H1 (cell line): ENCODE measurements around the gene ARHGEF6. TPM values are rescaled to one million over a fixed set of nuclear protein-coding genes. Genes with fewer than 3 reads are reported as not detected.

ENCODE experiments used
- CTCF ChIA-PET: fragments of 300-600 bp; sonication (Branson Sonifier 250); formaldehyde crosslinking; loops from one replicate; lab custom pipeline; 2021; ENCODE audit not compliant: partially characterized antibody; lab: Charles Lee
- POLR2A ChIA-PET: fragments of 300-600 bp; sonication (Branson Sonifier 250); formaldehyde crosslinking; loops from one replicate; lab custom pipeline; 2021; ENCODE audit warnings: inconsistent platforms; ENCODE audit not compliant: partially characterized antibody; lab: Charles Lee
- DNase-seq, 2 experiments: peaks; one replicate each; pipeline versions ENCODE4 v3.0.0 to v3.0.0-alpha.2; 2010 to 2022; ENCODE audit warnings: low spot score in 2 of 2, low read depth in 1 of 2, mixed read lengths in 1 of 2
- FAIRE-seq: peaks from 2 replicates; lab custom pipeline; 2011; peaks lifted over from hg19 to GRCh38; lab: Jason Lieb, UNC
- H2AFZ ChIP-seq: 2 replicates; pipeline ENCODE4 v1.8.1; 2012; ENCODE audit warnings: low read length, inconsistent platforms
- H2AK5ac ChIP-seq: 2 replicates; pipeline ENCODE4 v1.6.1; 2013; ENCODE audit warnings: low read depth, low read length
- H2BK120ac ChIP-seq: replicated peaks from 2 replicates; pipeline ENCODE3; 2013; ENCODE audit warnings: low read depth, low read length, inconsistent platforms
- H2BK12ac ChIP-seq: 2 replicates; pipeline ENCODE4 v1.6.1; 2013; ENCODE audit warnings: low read depth, low read length
- H2BK15ac ChIP-seq: 2 replicates; pipeline ENCODE4 v1.6.1; 2013; ENCODE audit warnings: low read length
- H2BK20ac ChIP-seq: 2 replicates; pipeline ENCODE4 v1.6.1; 2013; ENCODE audit warnings: low read length
- H2BK5ac ChIP-seq: 2 replicates; pipeline ENCODE4 v1.6.1; 2013; ENCODE audit warnings: low read depth, low read length
- H3K14ac ChIP-seq: 2 replicates; pipeline ENCODE4 v1.6.1; 2013; ENCODE audit warnings: inconsistent platforms; ENCODE audit not compliant: insufficient read length
- H3K18ac ChIP-seq: 2 replicates; pipeline ENCODE4 v1.6.1; 2013; ENCODE audit warnings: low read length; ENCODE audit errors: extremely low read depth
- H3K23ac ChIP-seq: 2 replicates; pipeline ENCODE4 v1.6.1; 2013; ENCODE audit warnings: inconsistent platforms; ENCODE audit not compliant: insufficient read length
- H3K23me2 ChIP-seq: 2 replicates; pipeline ENCODE4 v1.6.1; 2013; ENCODE audit warnings: low read depth, low read length
- H3K27ac ChIP-seq: 2 replicates; pipeline ENCODE4 v1.6.1; 2011; ENCODE audit warnings: low read depth, low read length, inconsistent platforms
- H3K27me3 ChIP-seq, 4 experiments: replicated peaks in 1 of 4; 1 replicate in 1 of 4; 2 replicates in 3 of 4; pipeline versions ENCODE4 v1.6.1 to v1.8.1; 2011 to 2013; ENCODE audit warnings: low read length in 3 of 4, mild to moderate bottlenecking in 3 of 4, inconsistent platforms in 2 of 4, mixed read lengths in 2 of 4, moderate library complexity in 1 of 4; ENCODE audit not compliant: control insufficient read depth in 3 of 4, insufficient read depth in 3 of 4; ENCODE audit errors: extremely low read depth in 1 of 4
- H3K36me3 ChIP-seq, 4 experiments: 2 replicates each; pipeline versions ENCODE4 v1.6.1 to v1.8.1; 2011 to 2013; ENCODE audit warnings: mild to moderate bottlenecking in 4 of 4, low read length in 3 of 4, moderate library complexity in 2 of 4, control low read depth in 1 of 4, inconsistent platforms in 1 of 4; ENCODE audit not compliant: insufficient read depth in 4 of 4, control insufficient read depth in 2 of 4
- H3K4ac ChIP-seq: replicated peaks from 2 replicates; pipeline ENCODE3; 2013; ENCODE audit warnings: low read length, low read depth, mixed read lengths, inconsistent platforms; ENCODE audit not compliant: insufficient read length
- H3K4me1 ChIP-seq, 4 experiments: replicated peaks in 1 of 4; 1 replicate in 1 of 4; 2 replicates in 3 of 4; pipeline versions ENCODE4 v1.6.1 to v1.8.1; 2011 to 2013; ENCODE audit warnings: low read length in 3 of 4, inconsistent platforms in 2 of 4, mixed read lengths in 1 of 4; ENCODE audit not compliant: insufficient read depth in 4 of 4, control insufficient read depth in 3 of 4
- H3K4me2 ChIP-seq, 2 experiments: 2 replicates each; pipeline versions ENCODE4 v1.6.1 to v1.8.1; 2011 to 2013; ENCODE audit warnings: low read depth in 2 of 2, low read length in 2 of 2, control low read depth in 1 of 2, inconsistent platforms in 1 of 2, mild to moderate bottlenecking in 1 of 2; ENCODE audit not compliant: insufficient read depth in 1 of 2
- H3K4me3 ChIP-seq, 4 experiments: fragments of 200-600, 300-600 bp in 1 of 4; sonication (generic), shearing (Covaris generic), sonication (Bioruptor Twin) in 1 of 4; 2 replicates each; pipeline versions ENCODE4 v1.5.1 to v1.8.1; 2011 to 2016; ENCODE audit warnings: low read length in 4 of 4, low read depth in 3 of 4, control low read depth in 2 of 4, inconsistent platforms in 2 of 4, mild to moderate bottlenecking in 2 of 4, mixed read lengths in 1 of 4, moderate library complexity in 1 of 4; ENCODE audit not compliant: insufficient read depth in 2 of 4; ENCODE audit errors: extremely low read depth in 1 of 4
- H3K56ac ChIP-seq: replicated peaks from 2 replicates; pipeline ENCODE3; 2013; ENCODE audit warnings: low read depth, mild to moderate bottlenecking, mixed read lengths, low read length, inconsistent platforms; ENCODE audit not compliant: insufficient read length
- H3K79me1 ChIP-seq: 2 replicates; pipeline ENCODE4 v1.6.1; 2013; ENCODE audit warnings: low read depth, low read length, control low read depth
- H3K79me2 ChIP-seq, 2 experiments: 2 replicates each; pipeline versions ENCODE4 v1.6.1 to v1.8.1; 2012 to 2013; ENCODE audit warnings: low read length in 2 of 2, mild to moderate bottlenecking in 2 of 2, inconsistent platforms in 1 of 2; ENCODE audit not compliant: insufficient read depth in 2 of 2, control insufficient read depth in 1 of 2
- H3K9ac ChIP-seq, 4 experiments: replicated peaks in 1 of 4; 1 replicate in 1 of 4; 2 replicates in 3 of 4; pipeline versions ENCODE4 v1.6.1 to v1.8.1; 2011 to 2013; ENCODE audit warnings: low read depth in 3 of 4, low read length in 3 of 4, control low read depth in 2 of 4, mild to moderate bottlenecking in 2 of 4, moderate library complexity in 2 of 4, inconsistent platforms in 1 of 4; ENCODE audit errors: extremely low read depth in 1 of 4
- H3K9me3 ChIP-seq, 2 experiments: 2 replicates each; pipeline versions ENCODE4 v1.6.1 to v1.8.1; 2012 to 2013; ENCODE audit warnings: mild to moderate bottlenecking in 2 of 2, moderate library complexity in 2 of 2, control low read depth in 1 of 2, inconsistent platforms in 1 of 2, low read depth in 1 of 2, low read length in 1 of 2, mixed read lengths in 1 of 2; ENCODE audit not compliant: insufficient read depth in 2 of 2
- H4K20me1 ChIP-seq, 2 experiments: replicated peaks in 1 of 2; 2 replicates each; pipeline versions ENCODE3 to v1.8.1; 2011 to 2013; ENCODE audit warnings: inconsistent platforms in 2 of 2, low read length in 2 of 2, mild to moderate bottlenecking in 1 of 2; ENCODE audit not compliant: insufficient read depth in 2 of 2, control insufficient read depth in 1 of 2
- H4K5ac ChIP-seq: 2 replicates; pipeline ENCODE4 v1.6.1; 2013; ENCODE audit warnings: low read length, low read depth, mixed read lengths, inconsistent platforms; ENCODE audit not compliant: insufficient read length
- H4K8ac ChIP-seq: 2 replicates; pipeline ENCODE4 v1.8.0; 2013; ENCODE audit warnings: mild to moderate bottlenecking, moderate library complexity, low read length, inconsistent platforms; ENCODE audit not compliant: insufficient read depth; ENCODE audit errors: extremely low read depth
- H4K91ac ChIP-seq: replicated peaks from 2 replicates; pipeline ENCODE3; 2013; ENCODE audit warnings: low read length, mixed read lengths, inconsistent platforms; ENCODE audit not compliant: insufficient read length
- CHD1 ChIP-seq: IDR thresholded peaks from 2 replicates; pipeline ENCODE4 v1.6.1; 2012; ENCODE audit warnings: low read depth, low read length, improper control_type of control experiment
- CTBP2 ChIP-seq: IDR thresholded peaks from 2 replicates; pipeline ENCODE4 v1.7.0; 2011; ENCODE audit warnings: borderline replicate concordance, mild to moderate bottlenecking, moderate library complexity, mixed read lengths, low read length; ENCODE audit not compliant: insufficient read depth, insufficient read length
- FOSL1 ChIP-seq: IDR thresholded peaks from 2 replicates; pipeline ENCODE4 v1.6.1; 2011; ENCODE audit warnings: mild to moderate bottlenecking, low read depth, low read length, moderate library complexity; ENCODE audit not compliant: insufficient read depth
- GTF2F1 ChIP-seq: IDR thresholded peaks from 2 replicates; pipeline ENCODE4 v1.6.1; 2012; ENCODE audit warnings: low read depth, low read length, improper control_type of control experiment, borderline replicate concordance
- KDM1A ChIP-seq: fragments of 200-600, 300-600 bp; sonication (generic); IDR thresholded peaks from 2 replicates; pipeline ENCODE4 v1.7.1; 2016; ENCODE audit warnings: mild to moderate bottlenecking, low read length, borderline replicate concordance
- PHF8 ChIP-seq: fragments of 200-600 bp; sonication (generic); conservative IDR thresholded peaks from 2 replicates; pipeline ENCODE4 v1.7.1; 2012; ENCODE audit warnings: low read depth, mild to moderate bottlenecking, inconsistent platforms, low read length, moderate library complexity
- RAD21 ChIP-seq, 2 experiments: IDR thresholded peaks in 1 of 2; conservative IDR thresholded peaks in 1 of 2; 2 replicates each; pipeline ENCODE4 v1.6.1; 2011; ENCODE audit warnings: low read depth in 2 of 2, low read length in 2 of 2, improper control_type of control experiment in 1 of 2, inconsistent platforms in 1 of 2, mild to moderate bottlenecking in 1 of 2, moderate library complexity in 1 of 2
- RFX5 ChIP-seq: IDR thresholded peaks from 2 replicates; pipeline ENCODE4 v1.6.1; 2011; ENCODE audit warnings: low read depth, low read length, improper control_type of control experiment, borderline replicate concordance
- YY1 ChIP-seq: IDR thresholded peaks from 2 replicates; pipeline ENCODE4 v1.6.1; 2011; ENCODE audit warnings: low read depth, mild to moderate bottlenecking, low read length
- WGBS, 2 experiments: shearing (Covaris generic) in 1 of 2; methylation state at CpG; one replicate each; pipeline versions ENCODE4 v1.1.6 to v1.1.7; 2013 to 2015; ENCODE audit warnings: low lambda C conversion rate in 2 of 2, mixed read lengths in 2 of 2, inconsistent platforms in 1 of 2, low coverage in 1 of 2, missing lambda C conversion rate in 1 of 2; ENCODE audit not compliant: insufficient replicate concordance in 2 of 2, insufficient coverage in 1 of 2, insufficient read length in 1 of 2; ENCODE audit errors: extremely low coverage in 1 of 2, missing lambda C conversion rate in 1 of 2; 5-methylcytosine and 5-hydroxymethylcytosine counted together
- polyA plus RNA-seq, 7 experiments: library from polyadenylated mRNA; depleted of rRNA in 3 of 7; stranded (reverse) in 5 of 7; unstranded in 2 of 7; fragments of >200 nt in 5 of 7; fragments of 200-250 nt in 2 of 7; gene quantifications; 1 replicate in 5 of 7; 2 replicates in 1 of 7; 4 replicates in 1 of 7; pipeline versions ENCODE4 v1.2.1 to v1.2.3, GENCODE V29; 2011 to 2013; ENCODE audit warnings: missing spikeins in 2 of 7, mixed read lengths in 2 of 7
- total RNA-seq: library from RNA; stranded (reverse); fragmentation: NEBNext Ultra II Directional; extraction: Animal tissue kit (Norgen Biotek cat#: 25700); gene quantifications from 2 replicates; pipeline ENCODE4 v1.2.1, GENCODE V29; 2021
- TF ChIP-seq, protein P1 (sequence below): IDR thresholded peaks from 2 replicates; pipeline ENCODE4 v1.6.1; 2011; ENCODE audit warnings: low read length, improper control_type of control experiment

The ARHGEF6 gene
- total and polyA plus RNA-seq, 2 of the 8 experiments (the other 6 are each of a cell fraction or from before 2014, with no cell fraction given) = 3.6 to 3.7 TPM

- H2BK5ac ChIP-seq = no peak overlapping the region
- no peak overlapping the region for H3K27ac ChIP-seq
- no peak overlapping the region for H3K4ac ChIP-seq
- H3K9ac ChIP-seq = no peak overlapping the region
- H3K79me1 ChIP-seq = no peaks in the 10 kb centered on the region
- ChIA-PET POLR2A (interaction anchor here (1.1 kb wide), 1 partner anchor 125 kb away, joined by 3 read pairs; no protein-coding TSS in a partner anchor), CTCF (no interaction called here)
- H3K36me3 ChIP-seq = no peaks in the 10 kb centered on the region
- H2AFZ ChIP-seq = 0 out of 2 replicates have a peak overlapping the region, but pooled peaks have one; percentile 22
- WGBS, 2 experiments = 78% methylated on average over 7 of the region's 7 CpGs; no CpG with 5 or more reads in 1 of the 2 experiments
- H2BK12ac ChIP-seq = no peak overlapping the region
- H2AK5ac ChIP-seq = no peak overlapping the region
- no peaks in the 10 kb centered on the region for H3K27me3 ChIP-seq
- no peaks in the 10 kb centered on the region; a peak in 1 of 7 replicates for H3K4me1 ChIP-seq
- no peak overlapping the region for H3K18ac ChIP-seq
- no peaks in the 10 kb centered on the region for H3K9me3 ChIP-seq
- no peak overlapping the region for H4K8ac ChIP-seq
- FAIRE-seq = no peak
- H3K56ac ChIP-seq = no peak overlapping the region
- no peak overlapping the region for H4K91ac ChIP-seq
- no peak overlapping the region for H3K4me3 ChIP-seq
- no peaks in the 10 kb centered on the region for H4K20me1 ChIP-seq
- H4K5ac ChIP-seq = no peak overlapping the region
- H2BK15ac ChIP-seq = no peak overlapping the region
- no peak overlapping the region for H2BK20ac ChIP-seq
- H3K23me2 ChIP-seq = no peaks in the 10 kb centered on the region
- H3K23ac ChIP-seq = no peak overlapping the region
- no peak overlapping the region for H3K14ac ChIP-seq
- no peak overlapping the region for H3K4me2 ChIP-seq
- no peaks in the 10 kb centered on the region for H3K79me2 ChIP-seq
- H2BK120ac ChIP-seq = no peak overlapping the region
- no peak for DNase-seq
- TF ChIP-seq RAD21 (IDR thresholded peaks at IDR 0.05 in 1 of 2, conservative IDR thresholded peaks at IDR 0.05 in 1 of 2; ENCODE audit: low read depth in 2 of 2, low read length in 2 of 2) (no peak), PHF8 (no peak), YY1 (no peak), CHD1 (no peak), KDM1A (no peak), RFX5 (no peak), GTF2F1 (no peak), CTBP2 (no peak), FOSL1 (no peak)
- TF ChIP-seq, protein P1, sequence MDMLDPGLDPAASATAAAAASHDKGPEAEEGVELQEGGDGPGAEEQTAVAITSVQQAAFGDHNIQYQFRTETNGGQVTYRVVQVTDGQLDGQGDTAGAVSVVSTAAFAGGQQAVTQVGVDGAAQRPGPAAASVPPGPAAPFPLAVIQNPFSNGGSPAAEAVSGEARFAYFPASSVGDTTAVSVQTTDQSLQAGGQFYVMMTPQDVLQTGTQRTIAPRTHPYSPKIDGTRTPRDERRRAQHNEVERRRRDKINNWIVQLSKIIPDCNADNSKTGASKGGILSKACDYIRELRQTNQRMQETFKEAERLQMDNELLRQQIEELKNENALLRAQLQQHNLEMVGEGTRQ = no peak
Observed at GRCh38 chrX:136745215-136746173, 35.2 kb downstream of the ARHGEF6 start.
